ENCODE measurements around the gene MAP3K20. TPM values are rescaled to one million over a fixed set of nuclear protein-coding genes. Genes with fewer than 3 reads are reported as not detected.

The MAP3K20 gene
- total RNA-seq (2014; rRNA removed; shearing (Covaris generic)) (9.6 and 13.7 TPM in 2 replicates), polyA plus RNA-seq (2016; fragmentation: Nextera tagmentation; extraction: Ambion mirVana) (6.5 and 7.6 TPM in 2 replicates)
- long read RNA-seq, full-length matches to known transcripts: 6 of 13 reads
- long read RNA-seq, partial matches to known transcripts: 3 of 13 reads
- long read RNA-seq, other reads (novel, unspliced or antisense): 4 of 13 reads

GRCh38 chr2:173075781-173076580 lies at the start of gene MAP3K20:
TSS of gene MAP3K20 (plus strand) at chr2:173075846. CDS start at chr2:173091032, 15,186 bp downstream.
- Histone ChIP-seq H2AFZ (peak within 1 kb of the TSS; percentile 96), H4K20me1 (replicated peaks; ENCODE audit: insufficient read depth) (no peaks in the 10 kb centered on the region), H3K79me2 (replicated peaks; ENCODE audit: insufficient read depth) (peaks cover 9% of the 10 kb centered on the region; the same call in 1 of the 2 replicates), H3K36me3 (ENCODE audit: insufficient read depth) (no peaks in the 10 kb centered on the region), H3K9me2 (ENCODE audit: insufficient read depth) (no peaks in the 10 kb centered on the region), H3K27me3 (ENCODE audit: insufficient read depth) (peaks cover 9% of the 10 kb centered on the region), H3K27ac (ENCODE audit: low read depth) (no peak within 1 kb of the TSS), H3K4me3 (peak within 1 kb of the TSS; percentile 83), H3K4me2 (peak within 1 kb of the TSS; percentile 90), H3F3A (replicated peaks; ENCODE audit: low read depth) (0 out of 2 replicates have a peak, but pooled peaks cover 4% of the 10 kb centered on the region), H3K4me1 (ENCODE audit: insufficient read depth) (peaks cover 10% of the 10 kb centered on the region)
- Mint-ChIP-seq H3K36me3 (ENCODE audit: low read depth) (0 out of 3 replicates have a peak, but pooled peaks cover 5% of the 10 kb centered on the region), H3K9me3 (no peaks in the 10 kb centered on the region), H3K4me3 (peak within 1 kb of the TSS; percentile 87), H3K27me3 (ENCODE audit: insufficient read depth, low read depth, poor library complexity) (peaks cover 7% of the 10 kb centered on the region), H3K27ac (peak within 1 kb of the TSS; percentile 60; the same call in 1 of the 2 replicates), H3K4me1 (peaks cover 17% of the 10 kb centered on the region)
- peak; percentile 75 for DNase-seq (ENCODE audit: low spot score)
- ATAC-seq: peak; percentile 82
- TF ChIP-seq STAT1 (IDR thresholded peaks at IDR 0.05; ENCODE audit: unreplicated experiment): no peak
- peak in 1 of 2 experiments; percentile 49; a peak in 2 of 4 replicates for TF ChIP-seq CTCF (conservative IDR thresholded peaks at IDR 0.05; ENCODE audit: low read depth in 2 of 2)
- TF ChIP-seq, protein P1, sequence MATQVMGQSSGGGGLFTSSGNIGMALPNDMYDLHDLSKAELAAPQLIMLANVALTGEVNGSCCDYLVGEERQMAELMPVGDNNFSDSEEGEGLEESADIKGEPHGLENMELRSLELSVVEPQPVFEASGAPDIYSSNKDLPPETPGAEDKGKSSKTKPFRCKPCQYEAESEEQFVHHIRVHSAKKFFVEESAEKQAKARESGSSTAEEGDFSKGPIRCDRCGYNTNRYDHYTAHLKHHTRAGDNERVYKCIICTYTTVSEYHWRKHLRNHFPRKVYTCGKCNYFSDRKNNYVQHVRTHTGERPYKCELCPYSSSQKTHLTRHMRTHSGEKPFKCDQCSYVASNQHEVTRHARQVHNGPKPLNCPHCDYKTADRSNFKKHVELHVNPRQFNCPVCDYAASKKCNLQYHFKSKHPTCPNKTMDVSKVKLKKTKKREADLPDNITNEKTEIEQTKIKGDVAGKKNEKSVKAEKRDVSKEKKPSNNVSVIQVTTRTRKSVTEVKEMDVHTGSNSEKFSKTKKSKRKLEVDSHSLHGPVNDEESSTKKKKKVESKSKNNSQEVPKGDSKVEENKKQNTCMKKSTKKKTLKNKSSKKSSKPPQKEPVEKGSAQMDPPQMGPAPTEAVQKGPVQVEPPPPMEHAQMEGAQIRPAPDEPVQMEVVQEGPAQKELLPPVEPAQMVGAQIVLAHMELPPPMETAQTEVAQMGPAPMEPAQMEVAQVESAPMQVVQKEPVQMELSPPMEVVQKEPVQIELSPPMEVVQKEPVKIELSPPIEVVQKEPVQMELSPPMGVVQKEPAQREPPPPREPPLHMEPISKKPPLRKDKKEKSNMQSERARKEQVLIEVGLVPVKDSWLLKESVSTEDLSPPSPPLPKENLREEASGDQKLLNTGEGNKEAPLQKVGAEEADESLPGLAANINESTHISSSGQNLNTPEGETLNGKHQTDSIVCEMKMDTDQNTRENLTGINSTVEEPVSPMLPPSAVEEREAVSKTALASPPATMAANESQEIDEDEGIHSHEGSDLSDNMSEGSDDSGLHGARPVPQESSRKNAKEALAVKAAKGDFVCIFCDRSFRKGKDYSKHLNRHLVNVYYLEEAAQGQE (IDR thresholded peaks at IDR 0.05; ENCODE audit: unreplicated experiment): no peak

- Mint-ChIP-seq H3K27ac (no peak overlapping the region), H3K4me1 (peaks cover 12% of the 10 kb centered on the region; the same call in 2 of the 3 replicates), H3K9me3 (no peaks in the 10 kb centered on the region), H3K4me3 (no peak overlapping the region), H3K27me3 (ENCODE audit: insufficient read depth, low read depth, poor library complexity) (no peaks in the 10 kb centered on the region), H3K36me3 (ENCODE audit: low read depth) (no peaks in the 10 kb centered on the region)
- Histone ChIP-seq H3K4me1 (ENCODE audit: insufficient read depth) (no peaks in the 10 kb centered on the region), H3K36me3 (ENCODE audit: insufficient read depth) (no peaks in the 10 kb centered on the region), H3F3A (replicated peaks; ENCODE audit: low read depth) (no peaks in the 10 kb centered on the region), H3K4me2 (no peak overlapping the region), H3K4me3 (no peak overlapping the region), H3K79me2 (replicated peaks; ENCODE audit: insufficient read depth) (no peaks in the 10 kb centered on the region), H3K27ac (ENCODE audit: low read depth) (no peak overlapping the region), H2AFZ (no peak overlapping the region), H4K20me1 (replicated peaks; ENCODE audit: insufficient read depth) (no peaks in the 10 kb centered on the region), H3K9me2 (ENCODE audit: insufficient read depth) (no peaks in the 10 kb centered on the region), H3K27me3 (ENCODE audit: insufficient read depth) (no peaks in the 10 kb centered on the region)
- ATAC-seq: no peak
- DNase-seq (ENCODE audit: low spot score): no peak
- no peak for TF ChIP-seq EZH2 (IDR thresholded peaks at IDR 0.05; ENCODE audit: low read depth, unreplicated experiment)
- no peak for TF ChIP-seq EZH2phosphoT487 (IDR thresholded peaks at IDR 0.05; ENCODE audit: unreplicated experiment)
- no peak for TF ChIP-seq NANOG (IDR thresholded peaks at IDR 0.05; ENCODE audit: borderline replicate concordance)
- TF ChIP-seq ZNF462 (CRISPR knock-in tag; IDR thresholded peaks at IDR 0.05): no peak
Measured at GRCh38 chr2:173026479-173026878, 49.2 kb upstream of the MAP3K20 start.
